ENCODE results near the gene CCDC73.

Gene CCDC73

DNA sequence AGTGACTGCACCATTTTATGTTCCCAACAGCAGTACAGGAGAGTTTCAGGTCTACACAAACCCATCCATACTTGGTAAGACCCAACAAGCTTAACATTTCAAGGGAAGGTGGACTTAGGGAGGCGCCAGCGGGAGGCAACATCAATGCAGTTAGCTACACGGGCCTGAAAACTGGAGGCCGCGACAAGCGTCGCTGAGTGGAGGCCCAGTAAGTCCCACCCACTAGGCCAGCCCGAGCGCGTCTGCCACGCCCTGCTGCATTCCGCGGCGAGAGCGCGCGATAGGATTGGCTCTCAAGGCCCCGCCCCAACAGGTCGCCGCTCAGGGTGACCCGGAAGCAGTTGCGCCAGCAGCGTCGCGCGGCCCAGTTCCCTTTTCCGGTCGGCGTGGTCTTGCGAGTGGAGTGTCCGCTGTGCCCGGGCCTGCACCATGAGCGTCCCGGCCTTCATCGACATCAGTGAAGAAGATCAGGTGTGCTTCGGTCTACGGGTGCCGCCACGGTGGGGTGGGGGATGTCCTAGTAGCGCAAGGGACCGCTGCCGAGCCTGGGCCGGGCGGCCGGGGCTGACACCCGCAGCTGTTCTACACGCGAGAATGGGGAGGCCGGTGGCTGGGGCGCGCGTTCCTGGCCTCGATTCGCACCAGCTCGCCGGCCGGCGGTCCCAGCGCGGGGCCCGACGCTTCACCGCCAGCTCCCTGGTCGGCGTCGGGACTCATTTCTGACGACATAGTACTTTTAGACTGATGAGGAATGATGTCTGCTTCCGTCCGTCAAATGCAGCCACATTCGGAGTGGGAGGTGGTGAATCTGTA, 210.8 kb downstream of the CCDC73 start, which contains the start of gene EIF3M:
TSS of gene EIF3M (plus strand) at position 373 of the 813 bp plus-strand sequence. CDS start at position 430, 57 bp downstream.
- peak; percentile 95 for DNase-seq

DNA sequence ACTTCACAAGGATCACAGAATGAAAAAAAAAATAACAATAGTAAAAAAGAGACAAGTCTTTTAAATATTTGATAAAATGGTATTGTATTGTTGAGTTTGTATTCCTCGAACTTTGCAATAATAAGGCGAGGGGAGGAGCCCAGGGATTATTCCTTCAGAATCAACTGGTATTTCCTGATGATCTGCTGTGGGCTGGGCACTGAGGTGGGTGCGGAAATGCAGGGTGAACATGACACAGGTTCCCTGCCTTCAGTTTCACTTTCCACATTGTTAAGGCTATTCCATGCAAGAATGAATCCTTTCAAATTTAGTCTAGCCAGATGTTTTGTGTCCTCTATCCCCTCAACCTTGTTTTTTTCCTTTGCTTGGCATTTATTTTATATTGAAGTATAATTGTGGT, 212.9 kb downstream of the CCDC73 start:
- DNase-seq, result no peak

DNA sequence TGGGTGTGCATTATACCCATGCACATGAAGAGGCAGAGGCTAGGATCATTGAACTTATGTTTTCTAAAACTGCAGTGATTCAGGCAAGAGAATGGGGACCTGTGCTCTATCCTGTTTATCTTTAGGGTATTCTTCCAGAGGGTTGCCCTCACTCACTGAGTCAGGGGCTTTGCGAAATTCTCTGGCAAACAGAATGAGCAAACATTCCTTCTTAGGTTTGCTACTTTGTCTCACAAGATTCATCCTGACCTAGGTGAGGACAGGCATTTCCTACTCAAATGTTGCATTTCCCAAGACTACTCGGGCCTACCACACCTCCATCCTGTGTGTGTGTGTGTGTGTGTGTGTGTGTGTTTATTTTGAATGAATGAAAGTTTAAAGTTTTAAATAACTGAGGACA, 213.5 kb downstream of the CCDC73 start:
- no peak for DNase-seq

DNA sequence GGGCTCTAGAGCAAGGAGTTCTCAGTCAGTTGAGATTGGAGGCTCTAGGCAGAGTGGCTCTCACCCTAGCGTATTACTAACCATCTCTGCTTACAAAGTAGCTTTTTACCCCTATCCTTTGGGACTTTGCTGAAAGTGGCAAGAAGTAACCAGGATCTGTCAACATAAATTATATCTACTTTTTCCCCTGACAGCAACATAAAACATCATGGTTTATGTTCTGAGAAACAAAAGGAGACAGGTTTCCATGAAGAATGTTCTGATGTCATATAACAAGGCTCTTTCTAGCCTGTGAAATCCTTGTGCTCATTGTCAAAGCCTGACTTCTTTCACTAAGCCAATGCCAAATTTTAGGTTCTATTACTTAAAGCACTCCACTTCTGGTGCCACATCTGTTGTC, 218.0 kb downstream of the CCDC73 start:
- no peak for DNase-seq

DNA sequence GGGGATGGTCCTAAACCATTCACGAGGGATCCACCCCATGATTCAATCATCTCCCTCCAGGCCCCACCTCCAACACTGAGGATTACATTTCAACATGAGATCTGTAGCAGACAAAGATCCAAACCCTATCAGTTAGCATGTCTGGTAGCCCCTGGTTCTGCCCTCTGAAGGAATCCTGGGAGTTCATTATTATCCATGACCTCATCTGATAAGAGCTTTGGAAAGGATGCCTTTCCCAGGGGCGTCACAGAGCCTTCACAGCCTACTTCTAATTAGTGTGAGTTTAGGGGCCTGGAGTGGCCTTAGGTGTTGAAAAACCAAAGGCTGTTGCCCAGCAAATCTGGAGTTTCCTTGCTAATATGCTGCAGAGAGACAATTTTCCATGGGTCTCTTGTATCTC, 219.4 kb downstream of the CCDC73 start:
- no peak for DNase-seq

DNA sequence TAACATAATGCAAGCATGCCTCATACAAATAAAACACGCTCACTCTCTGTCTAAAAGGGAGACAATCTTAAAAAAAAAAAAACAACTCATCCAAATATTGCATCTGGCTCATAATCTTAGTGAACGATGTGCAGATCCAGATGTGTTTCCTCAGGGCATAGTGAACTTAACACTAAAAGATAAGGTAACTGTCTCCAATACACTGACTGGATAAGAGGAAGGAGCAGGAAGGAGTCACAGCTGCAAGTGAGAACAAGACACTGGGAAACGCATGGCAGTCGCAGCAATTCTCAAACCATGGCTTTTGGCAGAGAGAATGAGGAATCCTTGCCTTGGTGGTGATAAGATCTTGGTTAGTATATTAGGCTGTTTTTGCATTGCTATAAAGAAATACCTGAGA, 220.0 kb downstream of the CCDC73 start:
- no peak for DNase-seq

DNA sequence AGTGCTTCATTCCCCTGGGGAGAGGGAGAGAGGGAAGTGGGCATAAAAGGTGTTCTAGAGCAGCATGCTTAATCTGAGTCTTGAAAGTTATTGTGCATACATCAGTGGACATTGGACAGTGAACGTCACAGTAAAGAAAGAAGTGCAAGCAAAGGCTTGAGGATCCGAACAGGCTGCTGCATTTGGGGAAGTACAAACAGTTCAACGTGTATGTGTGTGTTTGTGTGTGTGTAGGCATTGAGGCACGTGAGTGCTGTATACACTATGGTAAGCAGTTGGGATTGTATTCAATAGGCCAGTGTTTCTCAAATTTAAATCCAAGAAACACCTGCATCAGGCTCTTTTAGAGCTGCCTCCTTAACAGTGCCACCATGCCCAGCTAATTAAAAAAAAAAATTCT, 221.2 kb downstream of the CCDC73 start:
- no peak for DNase-seq

DNA sequence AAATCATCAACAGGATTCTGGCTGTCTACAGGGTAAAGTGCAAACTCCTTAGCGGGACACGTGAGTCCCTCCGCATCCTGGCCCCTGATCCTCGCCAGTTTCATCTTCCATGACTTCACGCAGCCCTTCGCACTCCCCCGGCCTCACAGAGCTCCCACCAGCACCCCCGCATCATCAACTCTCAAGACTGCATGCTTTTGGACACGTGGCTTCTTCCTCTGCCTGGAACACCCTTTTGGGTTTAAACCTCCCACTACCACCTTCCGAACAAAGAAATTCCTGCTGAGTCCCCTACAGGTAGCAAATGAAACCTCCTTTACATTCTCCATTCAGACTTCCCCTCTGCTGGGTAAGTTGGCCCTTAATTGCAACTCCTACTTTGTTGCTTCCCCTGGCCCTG, 223.4 kb downstream of the CCDC73 start:
- no peak for DNase-seq

DNA sequence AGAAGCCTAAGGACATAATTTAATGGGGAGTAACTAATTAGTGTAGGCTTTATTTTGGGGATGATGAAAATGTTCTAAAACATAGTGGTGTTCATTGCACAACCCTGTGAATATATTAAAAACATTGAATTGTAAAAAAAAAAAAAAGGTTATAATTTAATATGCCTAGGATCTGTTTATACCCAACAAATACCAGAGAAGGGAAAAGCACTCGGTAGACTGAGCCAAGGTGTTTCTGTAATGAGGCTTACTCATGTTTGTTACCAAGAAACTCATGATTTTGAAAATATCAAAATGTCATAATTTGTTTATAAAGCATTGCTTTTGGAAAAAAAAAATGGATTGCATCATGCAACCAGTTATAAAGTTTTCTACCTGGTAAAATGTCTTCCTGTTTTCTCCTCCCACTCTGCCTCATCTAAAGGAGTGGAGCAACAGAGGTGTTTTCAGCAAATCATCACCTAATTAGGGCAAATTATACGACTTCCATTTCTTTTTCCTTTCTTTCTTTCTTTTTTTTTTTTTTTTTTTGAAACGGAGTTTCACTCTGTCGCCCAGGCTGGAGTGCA, 225.1 kb downstream of the CCDC73 start:
- DNase-seq, result no peak

DNA sequence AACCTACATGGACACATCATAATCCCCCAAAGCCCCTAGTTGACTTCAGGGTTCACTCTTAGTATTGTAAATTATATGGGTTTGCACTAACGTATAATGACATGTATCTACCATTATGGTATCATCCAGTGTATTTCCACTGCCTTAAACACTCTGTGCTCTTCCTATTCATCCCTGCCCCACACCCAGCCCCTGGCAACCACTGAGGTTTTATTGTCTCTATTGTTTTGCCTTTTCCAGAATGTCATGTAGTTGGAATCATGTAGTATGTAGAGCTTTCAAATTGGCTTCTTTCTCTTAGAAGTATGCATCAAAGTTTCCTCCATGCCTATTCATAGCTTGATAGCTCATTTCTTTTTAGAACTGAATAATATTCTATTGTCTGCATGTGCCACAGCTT, 227.3 kb downstream of the CCDC73 start:
- DNase-seq, result no peak

DNA sequence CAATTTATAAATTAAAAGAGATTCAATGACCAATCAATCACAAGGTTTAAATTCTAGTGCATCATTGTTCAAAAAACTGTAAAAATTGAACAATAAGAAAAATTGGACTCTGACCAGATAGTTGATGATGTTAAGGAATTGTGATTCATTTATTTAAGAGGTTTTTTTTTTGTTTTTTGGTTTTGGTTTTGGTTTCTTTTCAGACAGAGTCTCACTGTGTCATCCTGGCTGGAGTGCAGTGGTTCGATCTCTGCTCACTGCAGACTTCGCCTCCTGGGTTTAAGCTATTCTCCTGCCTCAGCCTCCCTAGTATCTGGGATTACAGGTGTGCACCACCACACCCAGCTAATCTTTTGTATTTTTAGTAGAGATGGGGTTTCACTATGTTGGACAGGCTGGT, 227.9 kb downstream of the CCDC73 start:
- DNase-seq, result no peak

DNA sequence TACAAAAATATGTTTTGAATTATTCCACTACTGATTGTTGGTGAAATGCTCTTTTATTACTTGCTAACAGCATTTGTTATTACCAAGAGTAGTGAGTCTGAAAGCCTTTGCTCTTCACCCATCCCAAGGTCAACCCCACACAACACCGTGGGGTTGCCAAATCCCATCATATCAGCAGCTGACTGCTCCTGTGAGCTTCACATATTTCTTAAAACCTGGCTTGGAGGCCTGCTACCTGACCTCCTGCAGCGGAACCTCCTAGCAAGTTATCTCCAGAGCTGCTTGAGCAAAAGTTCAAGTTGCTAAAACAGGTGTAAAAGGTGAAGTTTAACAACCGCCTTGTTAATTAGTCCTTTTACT, 230.9 kb downstream of the CCDC73 start:
- no peak for DNase-seq

DNA sequence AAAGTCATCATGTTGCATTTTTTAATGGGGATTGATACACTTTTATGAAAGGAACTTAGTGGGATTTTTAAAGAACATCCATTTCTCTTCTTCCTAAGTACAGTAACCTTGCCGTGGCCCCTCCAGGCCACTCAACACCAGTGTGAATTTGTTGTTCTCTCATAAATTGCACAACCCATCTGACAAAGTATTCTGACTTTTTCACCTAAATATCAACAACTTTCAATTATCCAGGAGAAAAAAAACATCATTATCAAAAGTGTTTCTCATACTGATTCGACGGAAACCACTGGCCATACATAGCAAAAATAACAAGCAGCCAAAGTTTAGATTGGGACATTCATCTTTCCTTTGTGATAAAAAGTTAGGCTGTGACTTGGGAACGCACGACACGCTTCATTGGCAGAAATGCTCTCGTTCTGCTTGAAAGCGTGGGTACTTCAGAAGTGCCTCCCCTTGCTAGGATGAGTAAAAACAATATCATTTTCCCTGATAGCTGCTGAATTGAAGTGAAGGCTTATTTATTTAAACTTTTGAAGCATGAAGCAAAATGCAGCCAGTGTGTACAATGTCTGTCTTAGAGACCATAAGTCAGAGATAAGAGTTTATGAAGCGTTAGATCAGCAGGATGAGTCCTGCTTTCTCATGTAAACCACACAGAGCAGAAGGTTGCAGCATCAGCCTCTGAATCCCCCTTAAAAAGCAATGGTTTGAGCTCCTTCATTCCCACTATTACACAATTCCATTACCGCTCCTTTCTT, 231.4 kb downstream of the CCDC73 start:
- no peak for DNase-seq

DNA sequence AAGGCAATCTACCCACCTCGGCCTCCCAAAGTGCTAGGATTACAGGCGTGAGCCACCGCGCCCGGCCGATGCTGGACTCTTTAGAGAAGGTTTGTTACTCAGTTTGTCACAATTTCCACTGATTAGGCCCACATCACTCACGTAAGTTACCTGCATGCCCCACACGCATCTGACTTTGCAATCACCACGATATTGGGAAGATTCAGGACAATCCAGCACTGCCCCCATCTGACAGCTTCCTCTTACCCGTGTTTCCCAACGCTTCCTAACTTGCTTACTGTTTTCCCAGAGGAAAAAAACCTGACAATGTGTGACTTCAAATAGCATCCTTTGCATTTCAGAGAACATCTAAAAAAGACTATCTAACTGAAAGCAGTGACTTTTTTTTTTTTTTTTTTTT, 232.6 kb downstream of the CCDC73 start:
- DNase-seq, result no peak

DNA sequence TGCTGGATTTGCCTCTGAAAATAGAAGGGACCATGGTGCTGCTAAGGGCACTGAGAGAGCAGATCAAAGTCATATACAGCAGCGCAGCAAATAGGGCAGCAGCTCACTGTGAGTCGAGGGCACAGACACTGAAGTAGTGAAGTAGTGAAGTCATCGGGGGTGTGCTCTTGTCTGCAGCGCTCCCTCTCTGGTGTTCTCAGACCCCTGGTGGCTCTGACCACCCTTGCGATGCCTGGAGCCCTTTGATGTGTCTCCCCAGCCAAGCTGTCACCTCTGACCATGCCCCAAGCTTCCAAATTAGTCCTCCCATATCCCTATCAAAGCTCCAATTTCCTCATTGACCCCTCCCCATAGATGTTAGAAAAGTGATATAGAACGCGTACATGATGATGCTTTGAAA, 238.6 kb downstream of the CCDC73 start:
- no peak for DNase-seq

DNA sequence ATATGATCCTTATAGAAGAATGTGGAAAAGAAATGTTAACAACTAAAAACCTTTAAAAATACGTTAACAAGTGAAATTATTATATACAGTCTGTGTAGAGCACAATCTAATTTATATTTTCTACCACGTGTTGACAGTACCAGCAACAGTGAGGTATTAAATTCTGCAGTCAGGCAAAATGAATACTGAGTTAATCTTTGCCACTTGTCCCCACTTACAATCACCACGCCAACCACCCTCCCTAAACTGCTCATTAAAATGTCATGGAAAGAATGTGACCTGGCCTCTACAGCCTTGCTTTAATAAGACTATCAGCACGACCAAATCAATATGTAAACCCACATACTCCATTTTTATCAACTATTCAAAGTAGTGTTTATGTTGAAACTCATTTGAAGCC, 239.4 kb downstream of the CCDC73 start:
- no peak for DNase-seq
